GM12878 (cell line): ENCODE data around the gene RCN2.

ENCODE experiments used
- IRF3 ChIP-seq: fragments of 450-650 bp; IDR thresholded peaks from 2 replicates; pipeline ENCODE4 v1.6.1; 2014; ENCODE audit warnings: mild to moderate bottlenecking
- MEF2A ChIP-seq: IDR thresholded peaks from 2 replicates; pipeline ENCODE4 v1.6.1; 2011; ENCODE audit warnings: low read depth, mild to moderate bottlenecking, low read length, moderate library complexity; ENCODE audit not compliant: insufficient read depth
- POLR2A ChIP-seq: IDR thresholded peaks from 2 replicates; pipeline ENCODE4 v1.6.1; 2011; ENCODE audit warnings: low read depth, mild to moderate bottlenecking, low read length
- RAD21 ChIP-seq: IDR thresholded peaks from 2 replicates; pipeline ENCODE4 v1.6.1; 2011; ENCODE audit warnings: mild to moderate bottlenecking, low read depth, low read length, moderate library complexity; ENCODE audit not compliant: insufficient read depth
- RFX5 ChIP-seq: IDR thresholded peaks from 2 replicates; pipeline ENCODE4 v1.6.1; 2011; ENCODE audit warnings: low read depth, low read length, improper control_type of control experiment
- USF2 ChIP-seq: IDR thresholded peaks from 2 replicates; pipeline ENCODE4 v1.6.1; 2011; ENCODE audit warnings: low read depth, low read length, improper control_type of control experiment, borderline replicate concordance
- TF ChIP-seq, protein P1 (sequence below), 3 experiments: IDR thresholded peaks in 2 of 3; conservative IDR thresholded peaks in 1 of 3; 2 replicates each; pipeline ENCODE4 v1.5.1; 2011; ENCODE audit warnings: low read depth in 3 of 3, low read length in 3 of 3, mild to moderate bottlenecking in 3 of 3, control low read depth in 2 of 3, moderate library complexity in 2 of 3, inconsistent platforms in 1 of 3, mixed read lengths in 1 of 3; ENCODE audit not compliant: control insufficient read depth in 2 of 3, insufficient read depth in 1 of 3; ENCODE audit errors: extremely low read depth in 1 of 3
- TF ChIP-seq, protein P2 (sequence below): IDR thresholded peaks from 2 replicates; pipeline ENCODE4 v1.6.1; 2012; ENCODE audit warnings: low read length, inconsistent platforms
- TF ChIP-seq, protein P3 (sequence below): fragments of 150-350 bp; IDR thresholded peaks from 2 replicates; pipeline ENCODE4 v1.6.1; 2014; ENCODE audit warnings: mild to moderate bottlenecking, low read depth, low read length
- TF ChIP-seq, protein P4 (sequence below): IDR thresholded peaks from 2 replicates; pipeline ENCODE4 v1.6.1; 2012; ENCODE audit warnings: mild to moderate bottlenecking, low read depth, low read length

DNA sequence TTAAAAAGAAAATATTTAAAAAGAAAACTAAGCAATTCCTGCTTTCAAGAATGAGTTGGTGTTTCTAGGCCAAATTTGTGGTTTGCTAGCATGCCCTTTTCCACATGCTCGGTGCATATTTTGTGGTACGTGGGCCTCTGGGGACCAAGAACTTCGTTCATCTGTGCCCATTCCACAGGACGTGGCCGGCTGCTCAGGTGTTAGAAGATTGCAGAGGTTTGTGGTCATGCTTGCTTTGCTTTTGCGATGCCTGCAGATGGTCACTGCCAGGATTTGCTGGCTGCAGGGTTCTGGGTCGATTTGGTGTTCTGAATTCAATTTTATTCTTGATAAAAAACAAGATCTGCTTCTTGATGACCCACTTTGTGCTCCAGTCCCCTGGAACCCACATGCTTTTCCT lies 70.9 kb downstream of the RCN2 start:
- TF ChIP-seq IRF3 (no peak), MEF2A (no peak), RFX5 (no peak), USF2 (no peak), POLR2A (no peak), RAD21 (no peak)
- TF ChIP-seq, protein P1, sequence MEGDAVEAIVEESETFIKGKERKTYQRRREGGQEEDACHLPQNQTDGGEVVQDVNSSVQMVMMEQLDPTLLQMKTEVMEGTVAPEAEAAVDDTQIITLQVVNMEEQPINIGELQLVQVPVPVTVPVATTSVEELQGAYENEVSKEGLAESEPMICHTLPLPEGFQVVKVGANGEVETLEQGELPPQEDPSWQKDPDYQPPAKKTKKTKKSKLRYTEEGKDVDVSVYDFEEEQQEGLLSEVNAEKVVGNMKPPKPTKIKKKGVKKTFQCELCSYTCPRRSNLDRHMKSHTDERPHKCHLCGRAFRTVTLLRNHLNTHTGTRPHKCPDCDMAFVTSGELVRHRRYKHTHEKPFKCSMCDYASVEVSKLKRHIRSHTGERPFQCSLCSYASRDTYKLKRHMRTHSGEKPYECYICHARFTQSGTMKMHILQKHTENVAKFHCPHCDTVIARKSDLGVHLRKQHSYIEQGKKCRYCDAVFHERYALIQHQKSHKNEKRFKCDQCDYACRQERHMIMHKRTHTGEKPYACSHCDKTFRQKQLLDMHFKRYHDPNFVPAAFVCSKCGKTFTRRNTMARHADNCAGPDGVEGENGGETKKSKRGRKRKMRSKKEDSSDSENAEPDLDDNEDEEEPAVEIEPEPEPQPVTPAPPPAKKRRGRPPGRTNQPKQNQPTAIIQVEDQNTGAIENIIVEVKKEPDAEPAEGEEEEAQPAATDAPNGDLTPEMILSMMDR (IDR thresholded peaks at IDR 0.05 in 2 of 3, conservative IDR thresholded peaks at IDR 0.05 in 1 of 3; ENCODE audit: control insufficient read depth in 2 of 3, extremely low read depth in 1 of 3, insufficient read depth in 1 of 3, low read depth in 3 of 3, low read length in 3 of 3): no peak
- TF ChIP-seq, protein P2, sequence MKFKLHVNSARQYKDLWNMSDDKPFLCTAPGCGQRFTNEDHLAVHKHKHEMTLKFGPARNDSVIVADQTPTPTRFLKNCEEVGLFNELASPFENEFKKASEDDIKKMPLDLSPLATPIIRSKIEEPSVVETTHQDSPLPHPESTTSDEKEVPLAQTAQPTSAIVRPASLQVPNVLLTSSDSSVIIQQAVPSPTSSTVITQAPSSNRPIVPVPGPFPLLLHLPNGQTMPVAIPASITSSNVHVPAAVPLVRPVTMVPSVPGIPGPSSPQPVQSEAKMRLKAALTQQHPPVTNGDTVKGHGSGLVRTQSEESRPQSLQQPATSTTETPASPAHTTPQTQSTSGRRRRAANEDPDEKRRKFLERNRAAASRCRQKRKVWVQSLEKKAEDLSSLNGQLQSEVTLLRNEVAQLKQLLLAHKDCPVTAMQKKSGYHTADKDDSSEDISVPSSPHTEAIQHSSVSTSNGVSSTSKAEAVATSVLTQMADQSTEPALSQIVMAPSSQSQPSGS: no peak
- TF ChIP-seq, protein P3, sequence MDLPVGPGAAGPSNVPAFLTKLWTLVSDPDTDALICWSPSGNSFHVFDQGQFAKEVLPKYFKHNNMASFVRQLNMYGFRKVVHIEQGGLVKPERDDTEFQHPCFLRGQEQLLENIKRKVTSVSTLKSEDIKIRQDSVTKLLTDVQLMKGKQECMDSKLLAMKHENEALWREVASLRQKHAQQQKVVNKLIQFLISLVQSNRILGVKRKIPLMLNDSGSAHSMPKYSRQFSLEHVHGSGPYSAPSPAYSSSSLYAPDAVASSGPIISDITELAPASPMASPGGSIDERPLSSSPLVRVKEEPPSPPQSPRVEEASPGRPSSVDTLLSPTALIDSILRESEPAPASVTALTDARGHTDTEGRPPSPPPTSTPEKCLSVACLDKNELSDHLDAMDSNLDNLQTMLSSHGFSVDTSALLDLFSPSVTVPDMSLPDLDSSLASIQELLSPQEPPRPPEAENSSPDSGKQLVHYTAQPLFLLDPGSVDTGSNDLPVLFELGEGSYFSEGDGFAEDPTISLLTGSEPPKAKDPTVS: no peak
- TF ChIP-seq, protein P4, sequence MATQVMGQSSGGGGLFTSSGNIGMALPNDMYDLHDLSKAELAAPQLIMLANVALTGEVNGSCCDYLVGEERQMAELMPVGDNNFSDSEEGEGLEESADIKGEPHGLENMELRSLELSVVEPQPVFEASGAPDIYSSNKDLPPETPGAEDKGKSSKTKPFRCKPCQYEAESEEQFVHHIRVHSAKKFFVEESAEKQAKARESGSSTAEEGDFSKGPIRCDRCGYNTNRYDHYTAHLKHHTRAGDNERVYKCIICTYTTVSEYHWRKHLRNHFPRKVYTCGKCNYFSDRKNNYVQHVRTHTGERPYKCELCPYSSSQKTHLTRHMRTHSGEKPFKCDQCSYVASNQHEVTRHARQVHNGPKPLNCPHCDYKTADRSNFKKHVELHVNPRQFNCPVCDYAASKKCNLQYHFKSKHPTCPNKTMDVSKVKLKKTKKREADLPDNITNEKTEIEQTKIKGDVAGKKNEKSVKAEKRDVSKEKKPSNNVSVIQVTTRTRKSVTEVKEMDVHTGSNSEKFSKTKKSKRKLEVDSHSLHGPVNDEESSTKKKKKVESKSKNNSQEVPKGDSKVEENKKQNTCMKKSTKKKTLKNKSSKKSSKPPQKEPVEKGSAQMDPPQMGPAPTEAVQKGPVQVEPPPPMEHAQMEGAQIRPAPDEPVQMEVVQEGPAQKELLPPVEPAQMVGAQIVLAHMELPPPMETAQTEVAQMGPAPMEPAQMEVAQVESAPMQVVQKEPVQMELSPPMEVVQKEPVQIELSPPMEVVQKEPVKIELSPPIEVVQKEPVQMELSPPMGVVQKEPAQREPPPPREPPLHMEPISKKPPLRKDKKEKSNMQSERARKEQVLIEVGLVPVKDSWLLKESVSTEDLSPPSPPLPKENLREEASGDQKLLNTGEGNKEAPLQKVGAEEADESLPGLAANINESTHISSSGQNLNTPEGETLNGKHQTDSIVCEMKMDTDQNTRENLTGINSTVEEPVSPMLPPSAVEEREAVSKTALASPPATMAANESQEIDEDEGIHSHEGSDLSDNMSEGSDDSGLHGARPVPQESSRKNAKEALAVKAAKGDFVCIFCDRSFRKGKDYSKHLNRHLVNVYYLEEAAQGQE: no peak
